Vagina (tissue), 2 donors: Measurements from ENCODE around the gene CPEB2.

ENCODE experiments used
- POLR2A ChIP-seq, 2 donors: fragments of 450-650 bp; IDR thresholded peaks; one replicate each; pipeline ENCODE4 v1.6.1; 2017; ENCODE audit warnings: antibody characterized with exemption in 2 of 2, mild to moderate bottlenecking in 2 of 2, moderate library complexity in 2 of 2
- POLR2AphosphoS5 ChIP-seq, 2 donors: sonication (generic); formaldehyde crosslinking; IDR thresholded peaks; one replicate each; pipeline ENCODE4 v1.9.0; 2017; ENCODE audit warnings: antibody characterized with exemption in 2 of 2, mild to moderate bottlenecking in 2 of 2, low read depth in 1 of 2; ENCODE audit not compliant: insufficient read depth in 1 of 2
- TF ChIP-seq, protein P1 (sequence below), 3 experiments: fragments of 450-650 bp in 2 of 3; fragments of 200-600 bp in 1 of 3; sonication (generic) in 1 of 3; IDR thresholded peaks; one replicate each; pipeline ENCODE4 v1.5.1; 2017 to 2019; ENCODE audit warnings: antibody characterized with exemption in 3 of 3, mild to moderate bottlenecking in 2 of 3, moderate library complexity in 2 of 3

- TF ChIP-seq, protein P1, sequence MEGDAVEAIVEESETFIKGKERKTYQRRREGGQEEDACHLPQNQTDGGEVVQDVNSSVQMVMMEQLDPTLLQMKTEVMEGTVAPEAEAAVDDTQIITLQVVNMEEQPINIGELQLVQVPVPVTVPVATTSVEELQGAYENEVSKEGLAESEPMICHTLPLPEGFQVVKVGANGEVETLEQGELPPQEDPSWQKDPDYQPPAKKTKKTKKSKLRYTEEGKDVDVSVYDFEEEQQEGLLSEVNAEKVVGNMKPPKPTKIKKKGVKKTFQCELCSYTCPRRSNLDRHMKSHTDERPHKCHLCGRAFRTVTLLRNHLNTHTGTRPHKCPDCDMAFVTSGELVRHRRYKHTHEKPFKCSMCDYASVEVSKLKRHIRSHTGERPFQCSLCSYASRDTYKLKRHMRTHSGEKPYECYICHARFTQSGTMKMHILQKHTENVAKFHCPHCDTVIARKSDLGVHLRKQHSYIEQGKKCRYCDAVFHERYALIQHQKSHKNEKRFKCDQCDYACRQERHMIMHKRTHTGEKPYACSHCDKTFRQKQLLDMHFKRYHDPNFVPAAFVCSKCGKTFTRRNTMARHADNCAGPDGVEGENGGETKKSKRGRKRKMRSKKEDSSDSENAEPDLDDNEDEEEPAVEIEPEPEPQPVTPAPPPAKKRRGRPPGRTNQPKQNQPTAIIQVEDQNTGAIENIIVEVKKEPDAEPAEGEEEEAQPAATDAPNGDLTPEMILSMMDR (IDR thresholded peaks at IDR 0.05): no peak
- TF ChIP-seq POLR2A (IDR thresholded peaks at IDR 0.05) (no peak), POLR2AphosphoS5 (IDR thresholded peaks at IDR 0.05; ENCODE audit: insufficient read depth in 1 of 2, low read depth in 1 of 2) (no peak)
Measured at GRCh38 chr4:15042529-15043167, 40.4 kb downstream of the CPEB2 start.
